ENCODE data around the gene CHRNE.
"Not testable (repeated sequence)": the region's sequence is repeated elsewhere in the genome, so short reads cannot be mapped to it uniquely, and the experiment has no call there.

CHRNE gene

GRCh38 chr17:4906642-4907041 is 3.7 kb upstream of the CHRNE start:
- not testable (repeated sequence) for DNase-seq (ENCODE audit: low read depth)

DNA sequence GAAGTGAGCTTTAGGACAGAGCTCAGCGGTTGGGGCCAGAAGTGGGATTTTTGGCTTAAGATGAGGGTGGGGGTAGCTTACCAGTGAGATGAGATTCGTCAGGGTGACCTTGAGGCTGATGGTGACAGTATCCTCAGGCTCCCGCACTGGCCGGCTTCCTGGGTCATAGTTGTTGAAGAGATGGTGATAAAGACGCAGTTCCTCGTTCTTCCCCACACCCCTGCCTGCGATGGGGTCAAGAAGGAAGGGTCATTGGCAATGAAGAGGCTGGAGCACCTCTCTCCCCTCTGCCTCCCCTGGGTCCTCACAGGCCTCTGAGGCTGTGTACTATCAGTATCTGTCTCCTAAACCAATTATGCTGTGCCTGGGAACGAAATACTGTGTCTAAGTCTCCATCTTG is 358 bp downstream of the CHRNE start:
- DNase-seq (ENCODE audit: low read depth), result no peak

DNA sequence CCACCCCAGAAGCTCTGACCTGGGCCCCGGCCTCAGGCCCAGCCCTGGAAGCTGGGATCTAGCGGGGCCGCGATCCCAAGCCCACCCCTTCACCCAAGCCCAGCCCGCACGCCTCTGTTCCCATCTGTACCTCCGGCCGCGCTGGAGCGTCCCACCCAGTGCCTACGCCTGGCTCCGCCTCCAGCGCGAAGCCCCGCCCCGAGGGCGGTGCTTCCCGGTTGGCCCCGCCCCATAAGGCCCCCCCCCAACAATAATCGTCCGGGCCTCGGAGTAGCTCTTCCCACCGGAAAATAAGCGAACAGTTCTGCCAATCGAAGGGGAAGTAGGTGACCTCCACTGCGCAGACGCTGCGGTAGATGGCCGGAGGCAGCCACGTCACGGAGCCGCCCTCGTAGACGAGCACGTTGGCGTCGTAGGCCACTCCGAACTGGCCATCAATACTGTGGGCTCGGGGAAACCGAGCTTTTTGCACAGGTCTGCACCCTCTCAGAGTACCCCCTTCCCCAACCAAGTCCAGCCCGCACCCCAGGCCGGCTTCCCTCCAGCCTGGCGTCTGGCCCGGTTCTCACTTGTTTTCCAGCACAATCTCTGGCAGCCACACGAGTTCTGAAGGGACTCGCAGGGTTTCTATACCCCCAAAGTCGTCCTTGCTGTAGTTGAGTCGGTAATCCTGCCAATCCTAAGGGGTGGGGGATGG is 1.1 kb downstream of the CHRNE start:
- DNase-seq (ENCODE audit: low read depth), result no peak

- no peak for DNase-seq (ENCODE audit: low read depth)
These were observed 1.7 kb downstream of the CHRNE start for GRCh38 chr17:4901108-4901647.

DNA sequence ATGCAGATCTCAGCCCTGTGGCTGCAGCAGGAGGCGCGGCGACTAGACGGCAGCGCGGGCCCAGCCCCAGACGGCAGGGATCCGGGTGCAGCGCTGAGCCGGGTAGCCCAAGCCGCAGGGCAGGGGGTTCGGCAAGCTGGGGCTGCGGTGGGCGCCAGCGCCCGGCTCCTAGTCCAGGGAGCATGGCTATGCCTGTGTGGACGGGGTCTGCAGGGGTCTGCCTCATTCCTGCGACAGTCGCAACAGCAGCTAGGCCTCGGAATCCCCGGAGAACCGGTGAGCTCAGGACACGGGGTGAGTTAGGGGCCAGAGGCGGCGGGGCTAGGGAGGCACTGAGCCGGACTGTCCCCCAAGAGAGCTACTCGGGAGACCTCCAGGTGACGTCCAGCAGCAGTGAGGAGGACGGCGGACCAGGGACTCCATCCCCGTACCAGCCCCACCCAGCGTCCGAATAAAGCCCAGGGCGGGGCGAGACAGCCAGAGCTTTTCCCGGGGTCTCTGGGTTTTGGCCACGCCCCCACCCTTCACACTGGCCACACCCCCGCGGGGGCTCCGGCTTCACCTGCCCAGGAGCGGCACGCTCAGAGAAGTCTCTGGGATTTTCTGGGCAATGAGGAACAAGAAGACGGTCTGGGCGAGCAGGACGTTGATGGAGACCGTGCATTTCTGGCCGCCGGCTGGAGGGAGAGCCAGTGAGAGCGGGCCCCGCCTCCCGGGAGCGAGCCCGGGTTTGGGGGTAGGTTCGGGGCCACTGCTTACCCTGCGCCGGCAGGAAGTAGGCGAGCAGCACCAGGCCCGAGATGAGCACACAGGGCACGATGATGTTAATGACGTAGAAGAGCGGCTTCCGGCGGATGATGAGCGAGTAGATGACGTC is 2.4 kb downstream of the CHRNE start:
- DNase-seq (ENCODE audit: low read depth), result peak; percentile 30

DNA sequence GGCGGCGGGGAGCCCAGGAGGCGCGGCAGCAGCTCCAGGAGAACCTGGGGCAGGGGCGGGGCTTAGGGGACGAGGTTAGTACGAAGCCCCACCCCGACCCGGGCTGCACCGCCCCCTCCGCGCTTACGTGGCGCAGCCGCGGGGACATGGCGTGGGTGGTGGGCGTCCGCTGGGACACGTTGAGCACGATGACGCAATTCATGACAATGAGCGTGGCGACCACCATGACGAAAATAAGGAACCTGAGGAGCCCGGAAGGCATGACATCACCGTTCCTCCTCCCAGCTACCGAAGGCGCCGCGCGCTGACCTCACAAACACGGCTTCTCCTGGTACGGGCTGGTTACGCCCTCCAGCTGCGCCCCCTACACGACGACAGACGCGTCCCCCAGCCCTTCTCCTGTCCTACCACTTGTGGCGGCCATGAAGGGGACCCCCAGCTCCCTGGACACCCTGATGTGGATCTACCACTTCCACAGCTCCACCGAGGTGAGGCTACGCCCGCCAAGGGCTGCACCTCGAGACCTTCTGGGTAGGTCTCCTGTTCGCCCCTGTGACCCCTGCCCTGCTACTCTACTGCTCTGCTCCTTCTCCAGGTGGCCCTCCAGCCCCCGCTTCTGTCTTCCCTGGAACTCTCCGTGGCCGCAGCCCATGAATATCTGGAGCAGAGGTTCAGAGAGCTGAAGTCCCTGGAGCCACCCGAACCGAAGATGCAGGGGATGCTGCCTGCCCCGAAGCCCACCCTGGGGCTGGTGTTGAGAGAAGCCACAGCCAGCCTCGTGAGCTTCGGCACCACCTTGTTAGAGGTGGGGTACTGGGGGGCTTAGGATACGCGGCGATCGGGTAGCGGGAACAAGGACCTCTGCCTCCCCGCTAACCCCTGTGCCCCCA is 3.3 kb downstream of the CHRNE start, which contains the start of gene C17orf107:
TSS of gene C17orf107 (plus strand) at position 196 of the 890 bp plus-strand sequence. CDS start at position 423, 227 bp downstream.
- peak; percentile 87 for DNase-seq (ENCODE audit: low read depth)

DNA sequence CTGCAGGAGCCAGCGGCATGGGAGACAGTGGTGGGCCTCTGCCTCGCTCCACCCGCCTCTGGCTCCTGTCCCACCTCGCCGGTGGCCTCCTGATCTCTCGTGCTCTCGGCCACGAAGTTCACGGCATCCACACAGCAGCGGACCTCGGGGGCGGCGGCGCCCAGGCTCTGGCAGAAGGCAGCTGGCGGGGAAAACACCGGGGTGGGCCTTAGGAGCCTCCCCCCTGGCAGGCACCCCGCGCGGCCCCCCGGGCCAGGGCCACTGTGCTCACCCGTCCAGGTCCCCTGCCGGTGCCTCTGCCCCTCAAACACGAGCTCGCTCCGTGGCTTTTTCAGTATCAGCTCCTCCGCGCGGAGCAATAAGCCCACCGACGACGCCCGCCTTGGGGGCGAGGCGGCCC is 4.0 kb downstream of the CHRNE start:
- DNase-seq (ENCODE audit: low read depth), result no peak

GRCh38 chr17:4898351-4898750 is 4.5 kb downstream of the CHRNE start:
- DNase-seq (ENCODE audit: low read depth), result no peak

DNA sequence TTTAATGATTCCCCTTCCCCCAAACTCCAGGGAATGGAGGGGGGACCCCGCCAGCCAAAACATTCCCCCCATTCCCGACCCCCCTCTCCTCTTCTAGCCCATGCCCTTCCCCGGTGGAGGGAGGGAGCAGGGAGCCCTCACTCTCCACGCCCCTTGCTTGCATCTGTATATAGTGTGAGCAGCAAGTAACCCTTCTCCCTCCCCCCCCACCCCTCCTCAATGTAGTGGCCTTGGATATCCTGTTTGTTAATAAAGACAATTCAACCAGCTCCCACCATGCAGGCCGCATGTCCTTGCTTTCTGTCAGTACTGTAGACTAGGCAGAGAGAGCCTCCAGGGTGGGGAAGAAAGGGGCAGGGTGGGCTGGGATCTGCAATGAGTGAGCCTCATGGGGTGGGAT is 5.1 kb downstream of the CHRNE start:
- DNase-seq (ENCODE audit: low read depth), result no peak

DNA sequence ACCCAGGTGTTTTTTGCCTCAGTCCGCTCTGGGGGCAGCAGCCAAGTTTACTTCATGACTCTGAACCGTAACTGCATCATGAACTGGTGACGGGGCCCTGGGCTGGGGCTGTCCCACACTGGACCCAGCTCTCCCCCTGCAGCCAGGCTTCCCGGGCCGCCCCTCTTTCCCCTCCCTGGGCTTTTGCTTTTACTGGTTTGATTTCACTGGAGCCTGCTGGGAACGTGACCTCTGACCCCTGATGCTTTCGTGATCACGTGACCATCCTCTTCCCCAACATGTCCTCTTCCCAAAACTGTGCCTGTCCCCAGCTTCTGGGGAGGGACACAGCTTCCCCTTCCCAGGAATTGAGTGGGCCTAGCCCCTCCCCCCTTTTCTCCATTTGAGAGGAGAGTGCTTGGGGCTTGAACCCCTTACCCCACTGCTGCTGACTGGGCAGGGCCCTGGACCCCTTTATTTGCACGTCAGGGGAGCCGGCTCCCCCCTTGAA is 5.7 kb downstream of the CHRNE start:
- no peak for DNase-seq (ENCODE audit: low read depth)

DNA sequence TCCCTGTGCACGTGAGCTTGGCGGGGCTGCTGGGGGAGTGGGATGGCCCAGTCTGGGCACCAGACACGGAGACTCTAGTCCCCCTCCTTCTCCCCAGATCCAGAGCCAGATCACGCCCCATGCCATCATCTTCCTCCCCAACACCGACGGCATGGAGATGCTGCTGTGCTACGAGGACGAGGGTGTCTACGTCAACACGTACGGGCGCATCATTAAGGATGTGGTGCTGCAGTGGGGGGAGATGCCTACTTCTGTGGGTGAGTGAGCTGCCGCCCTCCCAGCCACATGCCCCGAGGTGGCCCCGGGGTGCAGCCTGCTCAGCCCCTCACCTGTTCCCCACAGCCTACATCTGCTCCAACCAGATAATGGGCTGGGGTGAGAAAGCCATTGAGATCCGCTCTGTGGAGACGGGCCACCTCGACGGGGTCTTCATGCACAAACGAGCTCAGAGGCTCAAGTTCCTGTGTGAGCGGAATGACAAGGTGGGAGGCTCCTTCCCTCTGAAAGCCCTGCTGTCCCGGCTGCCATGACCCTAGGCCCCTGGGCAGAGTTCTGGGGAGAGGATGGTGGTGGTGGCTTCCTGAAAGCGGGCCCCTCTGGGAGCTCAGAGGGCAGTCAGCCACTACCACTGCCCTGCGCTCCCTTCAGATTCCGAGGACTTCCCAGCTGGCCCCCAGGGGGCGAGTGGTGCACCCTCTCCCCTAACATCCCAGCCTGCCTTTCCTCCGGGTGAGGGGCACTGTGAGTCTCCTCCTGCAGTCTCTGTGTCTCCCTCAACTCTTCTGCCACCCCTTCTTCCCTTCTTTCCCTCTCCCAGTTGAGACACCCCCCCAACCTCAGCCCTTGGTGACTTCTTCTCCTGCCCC is 6.3 kb downstream of the CHRNE start:
- no peak for DNase-seq (ENCODE audit: low read depth)

GRCh38 chr17:4895657-4896331 is 7.1 kb downstream of the CHRNE start:
- DNase-seq (ENCODE audit: low read depth), result no peak

- DNase-seq (ENCODE audit: low read depth), result no peak
These were observed 7.8 kb downstream of the CHRNE start for GRCh38 chr17:4895121-4895520.

- no peak for DNase-seq (ENCODE audit: low read depth)
These were observed 9.0 kb downstream of the CHRNE start for GRCh38 chr17:4893721-4894560.

GRCh38 chr17:4893272-4893671 is 9.6 kb downstream of the CHRNE start:
- DNase-seq (ENCODE audit: low read depth), result no peak

GRCh38 chr17:4892499-4893221 is 10.2 kb downstream of the CHRNE start:
- no peak for DNase-seq (ENCODE audit: low read depth)

GRCh38 chr17:4891411-4892410 is 11.2 kb downstream of the CHRNE start:
- DNase-seq (ENCODE audit: low read depth), result no peak
